Stimulated activated CD8-positive, alpha-beta memory T cell treated with anti-CD3 and anti-CD28 coated beads, Interleukin-15, amount 100 ng/mL, for 48 hours (primary cell): Measurements from ENCODE around the gene RPS6KA3.
"Not testable (repeated sequence)": the region's sequence is repeated elsewhere in the genome, so short reads cannot be mapped to it uniquely, and the experiment has no call there.

Experiments used
- DNase-seq, 2 donors: peaks; one replicate each; pipeline ENCODE4 v3.0.0-alpha.2; 2020; ENCODE audit warnings: low read depth in 2 of 2

The RPS6KA3 gene

DNA sequence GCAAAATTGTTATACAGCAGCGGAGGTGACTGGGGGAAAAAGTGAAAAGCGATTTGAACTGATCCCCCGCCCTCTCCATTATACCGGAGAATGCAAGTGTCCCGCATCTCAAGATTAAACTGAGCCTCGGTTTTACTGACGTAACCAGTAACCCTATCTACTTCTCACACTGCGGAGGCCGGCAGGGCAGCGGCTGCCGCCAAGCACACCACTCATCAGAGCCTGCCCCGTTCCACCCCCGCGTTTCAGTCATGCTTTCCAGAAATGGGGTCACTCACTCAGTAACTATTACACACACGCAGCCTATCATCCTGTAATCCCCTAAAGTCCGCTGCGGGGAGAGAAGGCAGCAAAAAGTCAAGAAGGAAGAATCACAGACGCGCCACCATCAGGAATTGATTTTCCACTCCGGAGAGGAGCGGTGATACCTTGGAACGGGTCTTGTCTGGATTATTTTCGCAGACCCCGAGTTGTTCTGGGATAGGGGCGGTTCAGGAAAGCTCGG lies 1.4 kb downstream of the RPS6KA3 start:
- peak; percentile 66 to 75 for DNase-seq

GRCh38 chrX:20263474-20263873 lies 3.2 kb downstream of the RPS6KA3 start:
- DNase-seq = no peak

- no peak for DNase-seq
Measured at GRCh38 chrX:20260885-20261284, 5.8 kb downstream of the RPS6KA3 start.

- DNase-seq = no peak
Measured at GRCh38 chrX:20254712-20255299, 11.9 kb downstream of the RPS6KA3 start.

GRCh38 chrX:20253232-20253543 lies 13.5 kb downstream of the RPS6KA3 start:
- DNase-seq = no peak

DNA sequence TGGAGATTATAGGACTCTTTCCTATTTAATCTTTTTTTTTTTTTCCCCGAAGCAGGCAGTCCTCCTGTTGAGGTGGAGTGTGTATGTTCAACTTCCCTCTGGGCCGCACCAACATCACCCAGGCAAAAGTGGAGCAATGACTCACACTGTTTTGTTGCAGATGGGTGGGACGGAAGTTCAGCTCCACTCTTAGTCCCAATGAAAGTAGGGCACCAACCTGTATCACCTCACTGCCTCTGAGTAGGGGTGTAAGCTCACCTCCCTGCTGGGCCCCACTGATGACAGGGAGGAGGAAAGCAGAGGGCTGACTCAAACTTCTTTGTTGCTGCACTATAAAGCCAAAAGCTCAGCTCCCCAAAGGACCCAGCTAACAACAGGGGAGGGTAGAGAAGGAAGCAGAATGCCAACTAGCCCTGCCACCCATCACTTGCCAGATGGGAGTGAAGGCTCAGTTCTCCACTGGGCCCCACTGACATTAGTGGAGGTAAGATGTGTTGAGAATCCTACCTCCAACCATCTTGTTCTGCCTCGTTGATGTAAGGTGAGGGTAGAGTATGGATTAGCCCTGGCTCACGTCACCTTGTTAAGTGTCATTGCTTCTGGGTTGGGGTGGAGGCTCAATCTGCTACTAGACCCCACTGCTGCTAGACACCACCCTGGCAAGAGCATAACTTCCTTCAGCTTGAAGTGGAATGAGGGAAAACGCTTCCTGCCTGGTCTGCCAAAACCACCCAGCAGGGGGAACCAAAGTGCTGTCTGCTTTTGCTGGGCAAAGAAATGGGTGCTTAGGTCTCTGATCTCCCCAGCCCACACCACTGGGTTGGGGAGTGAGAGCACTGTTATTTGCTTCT lies 14.1 kb downstream of the RPS6KA3 start:
- DNase-seq = peak; percentile 25 to 49

DNA sequence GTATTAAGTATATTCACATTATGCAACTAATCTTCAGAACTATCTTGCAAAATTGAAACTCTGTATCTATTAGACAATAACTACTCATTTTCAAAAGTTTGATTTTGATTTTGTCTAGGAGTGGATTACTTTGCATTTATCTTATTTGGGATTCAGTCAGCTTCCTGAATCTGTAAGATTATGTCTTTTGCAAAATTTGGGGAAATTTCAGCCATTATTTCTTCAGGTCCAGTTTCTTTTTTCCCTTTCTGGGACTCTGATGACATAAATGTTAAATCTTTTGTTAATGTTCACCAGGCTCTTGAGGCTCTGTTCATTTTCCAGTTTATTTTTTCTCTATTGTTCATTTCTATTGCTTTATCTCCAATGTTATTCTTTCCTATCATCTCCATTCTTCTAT lies 15.0 kb downstream of the RPS6KA3 start:
- DNase-seq = no peak

DNA sequence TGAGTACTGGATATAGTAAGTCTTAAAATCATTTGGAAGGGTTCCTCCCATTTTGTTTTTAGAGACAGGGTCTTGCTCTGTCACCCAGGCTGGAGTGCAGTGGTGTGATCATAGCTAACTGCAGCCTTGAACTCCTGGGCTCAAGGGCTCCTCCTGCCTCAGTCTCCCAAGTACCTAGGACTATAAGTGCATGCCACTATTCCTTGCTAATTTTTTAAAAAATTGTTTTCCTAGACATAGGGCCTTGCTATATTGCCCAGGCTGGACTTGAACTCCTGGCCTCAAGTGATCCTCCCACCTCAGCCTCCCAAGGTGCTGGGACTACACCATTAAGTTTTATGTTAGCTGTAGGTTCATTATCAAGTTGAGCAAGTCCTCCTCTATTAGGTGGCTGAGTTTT lies 16.6 kb downstream of the RPS6KA3 start:
- DNase-seq = not testable (repeated sequence)

DNA sequence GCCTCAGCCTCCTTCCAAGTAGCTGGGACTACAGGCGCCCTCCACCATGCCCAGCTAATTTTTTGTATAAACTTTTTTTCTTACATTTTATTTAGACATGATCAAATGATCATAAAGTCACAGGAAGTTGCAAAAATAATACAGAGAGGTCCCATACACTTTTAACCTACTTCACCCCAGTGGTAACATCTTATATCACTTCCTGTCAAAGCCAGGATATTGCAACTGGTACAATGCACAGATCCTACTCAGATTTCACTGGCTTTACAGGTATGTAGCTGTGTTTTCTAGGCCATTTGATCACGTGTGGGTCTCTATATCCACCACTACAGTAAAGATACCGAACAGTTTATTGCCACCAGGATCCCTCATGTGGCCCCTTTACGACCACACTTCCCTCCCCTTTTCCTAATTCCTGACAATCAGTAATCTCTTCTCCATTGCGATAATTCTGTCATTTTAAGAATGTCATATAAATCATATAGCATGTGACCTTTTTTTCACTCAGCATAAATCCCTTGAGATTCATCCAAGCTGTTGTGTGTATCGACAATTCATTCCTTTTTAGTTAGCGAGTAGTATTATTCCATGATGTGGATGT lies 18.0 kb downstream of the RPS6KA3 start:
- no peak for DNase-seq

DNA sequence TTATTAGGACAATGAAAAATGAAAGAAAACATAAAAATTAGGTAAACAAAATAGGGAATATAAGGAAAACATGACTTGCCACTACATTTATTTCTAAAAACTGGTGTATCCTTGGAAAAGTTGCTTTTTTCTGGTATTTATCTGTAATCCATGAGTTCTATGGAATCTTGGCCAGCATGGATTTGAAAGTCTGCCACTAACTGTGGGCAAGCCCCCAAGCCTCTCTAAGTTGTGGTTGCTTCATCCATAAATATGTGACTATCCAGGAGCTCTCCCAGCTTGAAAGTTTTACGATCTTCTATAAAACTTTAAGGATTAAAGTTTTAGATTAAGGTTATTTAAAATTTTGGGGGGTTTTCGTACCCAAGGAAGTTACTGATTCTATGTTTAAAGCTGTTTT lies 21.8 kb downstream of the RPS6KA3 start:
- no peak for DNase-seq

- no peak for DNase-seq
Measured at GRCh38 chrX:20240201-20240600, 26.5 kb downstream of the RPS6KA3 start.

GRCh38 chrX:20237864-20238263 lies 28.8 kb downstream of the RPS6KA3 start:
- no peak for DNase-seq

DNA sequence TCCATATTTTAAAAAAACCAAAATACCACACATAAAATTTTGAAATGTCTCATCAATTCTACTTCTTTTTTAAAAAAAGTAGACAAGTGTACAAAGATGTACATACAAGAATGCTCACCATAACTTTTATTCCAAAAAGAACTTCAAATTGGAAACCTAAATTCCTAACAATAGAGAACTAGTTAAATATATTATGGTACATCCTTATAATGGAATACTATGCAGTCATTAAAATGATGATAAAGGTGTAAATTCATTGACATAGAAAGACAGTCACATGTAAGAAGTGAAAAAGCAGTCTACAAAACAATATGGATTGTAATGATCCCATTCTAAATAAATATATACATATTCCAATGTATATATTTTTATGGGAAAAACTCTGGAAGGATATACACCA lies 31.0 kb downstream of the RPS6KA3 start:
- DNase-seq = no peak

DNA sequence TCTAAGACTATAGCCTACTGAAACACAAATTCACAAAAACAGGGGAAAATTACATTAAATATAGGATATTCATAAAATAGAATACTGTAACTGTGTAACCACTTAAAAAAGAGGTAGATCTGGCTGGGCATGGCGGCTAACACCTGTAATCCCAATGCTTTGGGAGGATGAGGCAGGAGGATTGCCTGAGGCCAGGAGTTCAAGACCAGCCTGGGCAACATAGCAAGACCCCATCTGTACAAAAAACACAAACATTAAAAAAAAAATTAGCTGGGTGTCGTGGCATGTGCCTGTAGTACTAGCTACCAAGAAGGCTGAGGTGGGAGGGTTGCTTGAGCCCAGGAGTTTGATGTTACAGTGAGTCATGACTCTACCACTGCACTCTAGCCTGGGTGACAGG lies 33.4 kb downstream of the RPS6KA3 start:
- DNase-seq = no peak

GRCh38 chrX:20231598-20231997 lies 35.1 kb downstream of the RPS6KA3 start:
- DNase-seq = no peak

GRCh38 chrX:20230406-20230805 lies 36.3 kb downstream of the RPS6KA3 start:
- DNase-seq = no peak

GRCh38 chrX:20229155-20229554 lies 37.6 kb downstream of the RPS6KA3 start:
- DNase-seq = no peak

DNA sequence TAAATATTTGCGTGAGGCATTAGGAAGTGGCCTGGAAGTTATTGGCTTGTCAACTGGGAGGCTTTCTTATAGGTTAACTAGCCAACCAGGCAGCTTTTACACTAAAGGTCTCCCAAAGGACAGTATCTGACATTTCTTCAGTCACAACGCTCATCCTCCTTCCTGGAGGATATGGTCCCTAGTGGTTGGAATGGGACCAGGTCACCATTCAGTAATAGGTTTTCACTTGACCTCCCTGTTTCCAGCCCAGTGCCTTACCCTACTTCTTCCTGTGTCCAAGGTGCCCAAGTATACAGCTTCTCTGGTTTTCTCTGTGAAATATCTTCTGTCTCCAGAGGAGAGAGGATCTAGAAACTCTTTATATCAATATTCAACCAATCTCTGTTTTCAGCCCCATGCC lies 38.5 kb downstream of the RPS6KA3 start:
- no peak for DNase-seq

DNA sequence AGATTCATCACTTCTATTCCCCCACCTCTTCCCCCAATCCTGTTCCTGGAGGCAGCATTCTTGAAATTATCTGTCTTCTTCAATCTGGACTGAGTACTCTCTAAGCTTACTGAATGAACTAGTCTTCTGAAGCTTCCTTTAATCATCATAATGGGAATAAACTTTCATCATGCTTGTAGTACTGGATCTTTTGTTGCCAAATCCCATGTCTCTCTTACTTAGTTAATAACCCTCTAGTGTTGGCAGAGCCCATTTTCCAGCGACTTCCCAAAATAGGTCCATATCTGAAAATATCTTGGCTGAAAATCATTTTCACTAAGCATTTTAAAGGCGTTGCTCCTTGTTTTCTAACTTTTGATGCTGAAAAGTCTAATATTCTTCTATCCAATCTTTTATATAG lies 39.6 kb downstream of the RPS6KA3 start:
- DNase-seq = no peak

GRCh38 chrX:20225488-20225833 lies 41.2 kb downstream of the RPS6KA3 start:
- no peak for DNase-seq

- no peak for DNase-seq
Measured at GRCh38 chrX:20224814-20225487, 41.8 kb downstream of the RPS6KA3 start.

DNA sequence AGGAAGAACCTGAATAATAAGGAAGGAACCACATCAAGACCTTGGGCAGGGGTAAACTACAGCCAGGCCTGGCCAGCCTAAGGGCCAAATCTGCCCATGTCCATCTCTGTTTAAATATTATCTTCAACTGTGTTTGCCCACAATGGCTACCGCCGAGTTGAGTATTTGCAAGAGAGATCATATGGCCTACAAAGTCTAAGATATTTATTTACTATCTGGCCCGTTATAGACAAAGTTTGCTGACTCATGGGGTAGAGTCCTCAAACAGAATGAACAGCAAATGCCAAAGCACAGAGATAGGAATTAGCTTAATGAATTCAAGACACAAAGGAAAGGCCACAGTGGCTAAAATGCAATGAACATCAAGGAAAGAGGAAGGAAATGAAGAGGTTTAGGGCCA lies 44.8 kb downstream of the RPS6KA3 start:
- no peak for DNase-seq
